Activated T-helper 2 cell treated with anti-CD3 and anti-CD28 coated beads, Interferon-gamma antibody, Interleukin-2, Interleukin-4, amounts not matched to agents 10 μg/mL and 5 μg/mL and 100 μg/mL, durations not matched to agents 14 hours and 24 hours and 36 hours (primary cell): ENCODE measurements around the gene ANKS4B. TPM values are rescaled to one million over a fixed set of nuclear protein-coding genes. Genes with fewer than 3 reads are reported as not detected.

Source experiments
- DNase-seq: peaks from one replicate; pipeline ENCODE4 v3.0.0; 2021; ENCODE audit warnings: low spot score
- H3K27ac Mint-ChIP-seq: one replicate; pipeline ENCODE4 v1.8.0; 2021; ENCODE audit warnings: mixed read lengths
- H3K27me3 Mint-ChIP-seq: one replicate; pipeline ENCODE4 v1.8.0; 2021; ENCODE audit warnings: low read depth, mixed read lengths
- H3K36me3 Mint-ChIP-seq: one replicate; pipeline ENCODE4 v1.8.0; 2021; ENCODE audit warnings: low read depth, mixed read lengths
- H3K4me1 Mint-ChIP-seq: one replicate; pipeline ENCODE4 v1.8.0; 2021; ENCODE audit warnings: low read depth, mixed read lengths
- H3K4me3 Mint-ChIP-seq: one replicate; pipeline ENCODE4 v1.8.0; 2021; ENCODE audit warnings: low read depth, mild to moderate bottlenecking, moderate library complexity, mixed read lengths
- H3K9me3 Mint-ChIP-seq: one replicate; pipeline ENCODE4 v1.8.0; 2021; ENCODE audit warnings: mixed read lengths
- intact Hi-C: fragments of 100-400 bp; cut with micrococcal nuclease; formaldehyde crosslinking; loops from one replicate; pipeline ENCODE4 v1.15.1; 2023
- total RNA-seq: library from RNA; stranded (reverse); gene quantifications from 2 replicates; pipeline ENCODE4 v1.2.3, GENCODE V29; 2022

Gene ANKS4B
- total RNA-seq, 1 donor from 2014 or later: not detected

- no peaks in the 10 kb centered on the region for H3K36me3 Mint-ChIP-seq
- H3K27me3 Mint-ChIP-seq: peaks cover 21% of the 10 kb centered on the region
- peaks cover 9% of the 10 kb centered on the region for H3K4me1 Mint-ChIP-seq
- no peak overlapping the region for H3K4me3 Mint-ChIP-seq
- intact Hi-C loops: no loop called here
- no peak overlapping the region for H3K27ac Mint-ChIP-seq
- no peak for DNase-seq
- no peaks in the 10 kb centered on the region for H3K9me3 Mint-ChIP-seq
Observed at GRCh38 chr16:21197621-21198020, 35.9 kb upstream of the ANKS4B start.

- H3K9me3 Mint-ChIP-seq: no peaks in the 10 kb centered on the region
- intact Hi-C loops: no loop called here
- peaks cover 4% of the 10 kb centered on the region for H3K4me1 Mint-ChIP-seq
- H3K27ac Mint-ChIP-seq: no peak overlapping the region
- no peak for DNase-seq
- H3K4me3 Mint-ChIP-seq: no peak overlapping the region
- no peaks in the 10 kb centered on the region for H3K36me3 Mint-ChIP-seq
- H3K27me3 Mint-ChIP-seq: peaks cover 23% of the 10 kb centered on the region
Observed at GRCh38 chr16:21199607-21200218, 33.8 kb upstream of the ANKS4B start.

- Mint-ChIP-seq H3K27me3 (peaks cover 22% of the 10 kb centered on the region), H3K4me3 (no peak overlapping the region), H3K36me3 (no peaks in the 10 kb centered on the region), H3K4me1 (no peaks in the 10 kb centered on the region), H3K9me3 (no peaks in the 10 kb centered on the region), H3K27ac (no peak overlapping the region)
- intact Hi-C loops: no loop called here
- DNase-seq: no peak
Observed at GRCh38 chr16:21203155-21203797, 30.2 kb upstream of the ANKS4B start.

GRCh38 chr16:21205303-21205702 lies 28.2 kb upstream of the ANKS4B start:
- no peaks in the 10 kb centered on the region for H3K9me3 Mint-ChIP-seq
- peaks cover 15% of the 10 kb centered on the region for H3K27me3 Mint-ChIP-seq
- no peak overlapping the region for H3K27ac Mint-ChIP-seq
- H3K4me3 Mint-ChIP-seq: no peak overlapping the region
- intact Hi-C loops: no loop called here
- no peaks in the 10 kb centered on the region for H3K36me3 Mint-ChIP-seq
- DNase-seq: no peak
- H3K4me1 Mint-ChIP-seq: no peaks in the 10 kb centered on the region

- intact Hi-C loops: no loop called here
- Mint-ChIP-seq H3K36me3 (no peaks in the 10 kb centered on the region), H3K9me3 (no peaks in the 10 kb centered on the region), H3K4me3 (no peak overlapping the region), H3K27ac (no peak overlapping the region), H3K4me1 (no peaks in the 10 kb centered on the region), H3K27me3 (peaks cover 12% of the 10 kb centered on the region)
- no peak for DNase-seq
Observed at GRCh38 chr16:21206550-21206949, 26.9 kb upstream of the ANKS4B start.

- no peak for DNase-seq
- no peak overlapping the region for H3K27ac Mint-ChIP-seq
- H3K9me3 Mint-ChIP-seq: no peaks in the 10 kb centered on the region
- H3K4me1 Mint-ChIP-seq: no peaks in the 10 kb centered on the region
- H3K4me3 Mint-ChIP-seq: no peak overlapping the region
- intact Hi-C loops: no loop called here
- peaks cover 9% of the 10 kb centered on the region for H3K27me3 Mint-ChIP-seq
- no peaks in the 10 kb centered on the region for H3K36me3 Mint-ChIP-seq
Observed at GRCh38 chr16:21208446-21209230, 24.9 kb upstream of the ANKS4B start.

GRCh38 chr16:21211486-21211885 lies 22.0 kb upstream of the ANKS4B start, which contains the start of gene ZP2:
Gene ZP2 (minus strand): TSS chr16:21211574. CDS start chr16:21211547, 27 bp downstream.
- Mint-ChIP-seq H3K4me3 (no peak within 1 kb of the TSS), H3K27me3 (peaks cover 9% of the 10 kb centered on the region), H3K9me3 (no peaks in the 10 kb centered on the region), H3K27ac (no peak within 1 kb of the TSS), H3K4me1 (no peaks in the 10 kb centered on the region), H3K36me3 (no peaks in the 10 kb centered on the region)
- intact Hi-C loops: loop anchor here (5.0 kb wide), 1 partner anchor 366 kb away; no protein-coding TSS in a partner anchor
- no peak for DNase-seq

- Mint-ChIP-seq H3K27ac (no peak overlapping the region), H3K4me1 (no peaks in the 10 kb centered on the region), H3K36me3 (no peaks in the 10 kb centered on the region), H3K4me3 (no peak overlapping the region), H3K27me3 (peaks cover 11% of the 10 kb centered on the region), H3K9me3 (no peaks in the 10 kb centered on the region)
- DNase-seq: no peak
- intact Hi-C loops: loop anchor here (5.0 kb wide), 1 partner anchor 363 kb away; no protein-coding TSS in a partner anchor
Observed at GRCh38 chr16:21214086-21214485, 19.4 kb upstream of the ANKS4B start.

- no peak overlapping the region for H3K27ac Mint-ChIP-seq
- intact Hi-C loops: no loop called here
- no peak for DNase-seq
- peaks cover 24% of the 10 kb centered on the region for H3K27me3 Mint-ChIP-seq
- no peaks in the 10 kb centered on the region for H3K4me1 Mint-ChIP-seq
- H3K9me3 Mint-ChIP-seq: no peaks in the 10 kb centered on the region
- H3K4me3 Mint-ChIP-seq: no peak overlapping the region
- no peaks in the 10 kb centered on the region for H3K36me3 Mint-ChIP-seq
Observed at GRCh38 chr16:21217121-21217520, 16.4 kb upstream of the ANKS4B start.

- H3K36me3 Mint-ChIP-seq: no peaks in the 10 kb centered on the region
- no peak overlapping the region for H3K27ac Mint-ChIP-seq
- intact Hi-C loops: no loop called here
- H3K27me3 Mint-ChIP-seq: peaks cover 27% of the 10 kb centered on the region
- no peak overlapping the region for H3K4me3 Mint-ChIP-seq
- H3K9me3 Mint-ChIP-seq: no peaks in the 10 kb centered on the region
- H3K4me1 Mint-ChIP-seq: no peaks in the 10 kb centered on the region
- no peak for DNase-seq
Observed at GRCh38 chr16:21218153-21218552, 15.3 kb upstream of the ANKS4B start.

GRCh38 chr16:21219551-21219950 lies 13.9 kb upstream of the ANKS4B start:
- peaks cover 27% of the 10 kb centered on the region for H3K27me3 Mint-ChIP-seq
- DNase-seq: no peak
- H3K36me3 Mint-ChIP-seq: no peaks in the 10 kb centered on the region
- H3K27ac Mint-ChIP-seq: no peak overlapping the region
- no peak overlapping the region for H3K4me3 Mint-ChIP-seq
- H3K4me1 Mint-ChIP-seq: no peaks in the 10 kb centered on the region
- H3K9me3 Mint-ChIP-seq: no peaks in the 10 kb centered on the region
- intact Hi-C loops: no loop called here

- intact Hi-C loops: no loop called here
- H3K9me3 Mint-ChIP-seq: no peaks in the 10 kb centered on the region
- no peak overlapping the region for H3K27ac Mint-ChIP-seq
- H3K4me3 Mint-ChIP-seq: no peak overlapping the region
- H3K36me3 Mint-ChIP-seq: no peaks in the 10 kb centered on the region
- peaks cover 4% of the 10 kb centered on the region for H3K4me1 Mint-ChIP-seq
- H3K27me3 Mint-ChIP-seq: peaks cover 39% of the 10 kb centered on the region
- no peak for DNase-seq
Observed at GRCh38 chr16:21222495-21223337, 10.8 kb upstream of the ANKS4B start.
